Astrocyte of the hippocampus (primary cell): ENCODE measurements around the gene DUOXA1.
"Not testable (repeated sequence)": the region's sequence is repeated elsewhere in the genome, so short reads cannot be mapped to it uniquely, and the experiment has no call there.

Experiments
- DNase-seq: peaks from one replicate; pipeline ENCODE4 v3.0.0; 2011; ENCODE audit warnings: low read depth, low spot score

The DUOXA1 gene

GRCh38 chr15:45089712-45090373 is 39.8 kb downstream of the DUOXA1 start:
- DNase-seq: no peak

DNA sequence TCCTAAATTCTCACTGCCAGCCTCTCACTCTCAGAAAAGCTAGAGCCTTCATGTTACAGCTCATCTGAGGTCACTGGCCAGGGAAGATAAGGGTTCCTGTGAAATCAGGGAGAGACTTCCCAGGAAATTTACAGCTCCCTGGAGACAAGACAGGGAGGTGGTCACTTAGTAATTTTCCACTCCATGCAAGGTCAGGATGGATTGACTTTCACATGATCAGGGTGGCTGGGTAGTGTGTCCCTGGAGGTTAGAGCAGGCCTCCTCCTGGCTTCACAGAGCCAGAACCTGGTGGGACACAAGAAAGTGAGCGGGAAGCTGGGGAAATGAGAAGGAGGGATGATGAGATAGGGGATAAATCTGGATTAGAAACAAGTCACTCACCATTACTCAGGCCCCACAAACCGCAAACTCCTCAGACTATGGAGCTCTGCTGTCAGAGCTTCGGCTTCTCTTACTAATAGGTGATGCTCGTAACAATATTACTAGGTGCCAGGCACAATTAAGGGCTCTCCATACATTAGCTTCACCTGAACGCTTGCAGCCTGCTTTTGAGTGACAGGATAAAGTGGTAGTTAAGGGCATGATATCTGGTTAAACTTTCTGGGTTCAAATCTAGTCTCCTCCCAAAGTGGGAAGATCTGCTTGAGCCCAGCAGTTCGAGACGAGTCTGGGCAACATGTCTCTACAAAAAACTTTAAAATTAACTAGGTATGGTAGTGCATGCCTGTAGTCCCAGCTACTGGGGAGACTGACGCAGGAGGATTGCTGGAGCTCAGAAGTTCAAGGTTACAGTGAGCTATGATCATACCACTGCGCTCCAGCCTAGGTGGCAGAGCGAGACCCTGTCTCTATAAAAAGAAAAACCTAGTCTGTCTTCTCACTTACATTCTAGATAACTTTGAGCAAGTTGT is 40.6 kb downstream of the DUOXA1 start:
- no peak for DNase-seq

GRCh38 chr15:45087513-45087912 is 42.2 kb downstream of the DUOXA1 start:
- DNase-seq: no peak

DNA sequence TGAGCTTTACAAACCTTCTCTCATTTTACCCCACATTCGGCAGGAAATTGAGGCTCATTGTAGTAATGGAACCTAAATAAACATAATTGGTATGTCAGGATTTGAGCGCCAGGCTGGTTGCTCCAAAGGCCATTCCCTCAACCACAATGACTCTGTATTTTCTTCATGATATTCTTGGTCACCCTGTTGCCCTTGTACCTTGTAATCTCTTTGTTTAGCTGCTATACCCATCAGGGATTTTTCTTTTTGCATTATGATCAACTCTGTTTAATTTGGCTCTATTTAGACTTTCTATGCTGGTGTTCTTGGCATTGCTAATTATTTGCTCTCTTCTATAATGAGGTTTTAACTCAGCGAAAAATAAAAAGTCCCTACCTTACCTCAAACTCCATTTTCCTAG is 45.5 kb downstream of the DUOXA1 start:
- DNase-seq: no peak

DNA sequence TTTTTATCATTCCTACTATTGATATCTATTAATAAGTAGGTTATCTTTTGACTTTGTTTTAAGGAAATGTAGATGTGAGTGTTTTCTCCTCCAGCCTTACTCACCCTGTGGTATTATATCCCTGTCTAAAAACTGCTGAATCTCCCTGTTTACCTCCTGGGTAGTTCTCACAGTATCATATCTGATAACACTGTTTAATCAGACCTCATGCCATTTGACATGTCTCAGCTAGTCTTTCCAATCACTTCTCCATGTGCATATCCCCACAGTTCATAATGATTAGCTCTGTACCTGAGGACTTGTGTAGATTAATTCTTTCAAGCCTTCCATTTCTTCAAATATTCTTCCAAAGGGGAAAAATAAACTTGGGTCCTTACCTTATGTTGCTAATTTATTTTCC is 46.5 kb downstream of the DUOXA1 start:
- DNase-seq: no peak

- not testable (repeated sequence) for DNase-seq
Observed at GRCh38 chr15:45082412-45082811, 47.3 kb downstream of the DUOXA1 start.

DNA sequence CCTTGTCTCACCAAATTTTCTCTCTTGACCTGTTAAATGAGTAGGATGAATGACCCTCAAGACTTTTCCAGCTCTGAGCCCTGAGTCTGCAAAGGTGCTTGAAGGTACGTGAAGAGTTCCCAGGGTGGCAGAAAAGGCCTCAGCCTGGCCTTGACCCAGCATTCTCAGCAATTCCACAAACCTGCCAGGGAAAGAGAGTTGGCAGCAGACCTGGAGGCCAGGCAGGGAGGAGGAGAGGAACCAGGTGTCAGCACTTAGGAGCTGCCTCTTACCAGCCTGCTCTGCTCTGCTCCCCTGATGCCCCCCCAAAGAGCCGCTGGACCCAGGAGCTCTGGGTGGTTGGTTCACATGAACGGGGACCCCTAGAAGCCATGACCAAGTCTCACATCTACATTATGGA is 49.1 kb downstream of the DUOXA1 start:
- DNase-seq: not testable (repeated sequence)

GRCh38 chr15:45079628-45080246 is 49.9 kb downstream of the DUOXA1 start:
- DNase-seq: not testable (repeated sequence)

- not testable (repeated sequence) for DNase-seq
Observed at GRCh38 chr15:45079201-45079600, 50.5 kb downstream of the DUOXA1 start.

GRCh38 chr15:45077391-45077790 is 52.3 kb downstream of the DUOXA1 start:
- DNase-seq: not testable (repeated sequence)

- not testable (repeated sequence) for DNase-seq
Observed at GRCh38 chr15:45075440-45076320, 54.0 kb downstream of the DUOXA1 start.

- not testable (repeated sequence) for DNase-seq
Observed at GRCh38 chr15:45073602-45074001, 56.1 kb downstream of the DUOXA1 start.

GRCh38 chr15:45069942-45070360 is 59.7 kb downstream of the DUOXA1 start:
- peak; percentile 20 for DNase-seq
